HG03571 (cell line): ENCODE measurements around the gene ARSG.
"Not testable (repeated sequence)": the region's sequence is repeated elsewhere in the genome, so short reads cannot be mapped to it uniquely, and the experiment has no call there.

Source experiments
- ATAC-seq: cut with Tn5 transposase; IDR thresholded peaks from one replicate; pipeline ENCODE4 v1.9.1; 2021; ENCODE audit not compliant: unreplicated experiment

ARSG gene

GRCh38 chr17:68391561-68392268 is 100.4 kb downstream of the ARSG start:
- no peak for ATAC-seq

- no peak for ATAC-seq
These were observed 103.5 kb downstream of the ARSG start for GRCh38 chr17:68394608-68395331.

- no peak for ATAC-seq
These were observed 105.2 kb downstream of the ARSG start for GRCh38 chr17:68396226-68397107.

- no peak for ATAC-seq
These were observed 105.8 kb downstream of the ARSG start for GRCh38 chr17:68397108-68397536.

GRCh38 chr17:68398691-68399637 is 107.7 kb downstream of the ARSG start:
- ATAC-seq, result peak; percentile 76

- no peak for ATAC-seq
These were observed 108.5 kb downstream of the ARSG start for GRCh38 chr17:68399638-68400403.

- ATAC-seq, result no peak
These were observed 109.1 kb downstream of the ARSG start for GRCh38 chr17:68400404-68400735.

- ATAC-seq, result no peak
These were observed 110.0 kb downstream of the ARSG start for GRCh38 chr17:68401288-68401687.

- no peak for ATAC-seq
These were observed 111.8 kb downstream of the ARSG start for GRCh38 chr17:68403122-68403521.

- not testable (repeated sequence) for ATAC-seq
These were observed 112.5 kb downstream of the ARSG start for GRCh38 chr17:68403837-68404236.

GRCh38 chr17:68407656-68408055 is 116.4 kb downstream of the ARSG start:
- ATAC-seq, result not testable (repeated sequence)

- not testable (repeated sequence) for ATAC-seq
These were observed 122.6 kb downstream of the ARSG start for GRCh38 chr17:68413597-68414560.

- ATAC-seq, result not testable (repeated sequence)
These were observed 123.6 kb downstream of the ARSG start for GRCh38 chr17:68414901-68415300.

- ATAC-seq, result no peak
These were observed 126.0 kb downstream of the ARSG start for GRCh38 chr17:68417317-68417716.

GRCh38 chr17:68418876-68419275 is 127.6 kb downstream of the ARSG start:
- ATAC-seq, result no peak

GRCh38 chr17:68420065-68420464 is 128.8 kb downstream of the ARSG start:
- no peak for ATAC-seq

GRCh38 chr17:68421486-68421885 is 130.2 kb downstream of the ARSG start:
- ATAC-seq, result no peak

GRCh38 chr17:68422821-68423220 is 131.5 kb downstream of the ARSG start:
- ATAC-seq, result no peak

GRCh38 chr17:68423251-68423650 is 132.0 kb downstream of the ARSG start:
- no peak for ATAC-seq
